ENCODE results near the gene SMAD5. TPM values are rescaled to one million over a fixed set of nuclear protein-coding genes. Genes with fewer than 3 reads are reported as not detected.

SMAD5 gene
- total and polyA plus RNA-seq, 2 of the 4 experiments (the other 2 are of a cell fraction): 37.4 to 101 TPM

- no peak overlapping the region for H3K27ac ChIP-seq (ENCODE audit: insufficient read depth, low read length)
- no CpG with 5 or more reads among the region's 2 CpGs for WGBS, 2 experiments (ENCODE audit: extremely low coverage in 2 of 2, insufficient read length in 1 of 2)
- H3K9me3 ChIP-seq (ENCODE audit: control insufficient read depth, insufficient read depth, low read length): no peaks in the 10 kb centered on the region
- no peak overlapping the region for H3K14ac ChIP-seq (replicated peaks; ENCODE audit: low read depth, low read length)
- H3K4ac ChIP-seq (ENCODE audit: low read depth, low read length): no peak overlapping the region
- H3K4me2 ChIP-seq (ENCODE audit: low read depth, low read length): no peak overlapping the region
- H4K91ac ChIP-seq (ENCODE audit: insufficient read depth, low read depth, low read length): no peak overlapping the region
- no peak overlapping the region for H3K23ac ChIP-seq (ENCODE audit: low read depth, low read length)
- H4K20me1 ChIP-seq (ENCODE audit: insufficient read depth, low read length): peaks cover 60% of the 10 kb centered on the region
- no peak overlapping the region for H2AK9ac ChIP-seq (replicated peaks; ENCODE audit: low read depth, low read length, poor library complexity)
- H2BK20ac ChIP-seq (ENCODE audit: low read depth, low read length): no peak overlapping the region
- TF ChIP-seq RAD21 (IDR thresholded peaks at IDR 0.05; ENCODE audit: low read length) (no peak), SMC3 (IDR thresholded peaks at IDR 0.05; ENCODE audit: low read depth, low read length) (no peak), RCOR1 (IDR thresholded peaks at IDR 0.05; ENCODE audit: insufficient replicate concordance, low read length) (no peak), MAFK (IDR thresholded peaks at IDR 0.05; ENCODE audit: low read depth, low read length) (no peak), CHD1 (IDR thresholded peaks at IDR 0.05; ENCODE audit: low read depth, low read length) (no peak), RFX5 (IDR thresholded peaks at IDR 0.05; ENCODE audit: low read depth, low read length) (no peak), USF2 (IDR thresholded peaks at IDR 0.05; ENCODE audit: low read depth, low read length) (no peak), POLR2A (IDR thresholded peaks at IDR 0.05; ENCODE audit: low read depth, low read length) (no peak), ELK1 (IDR thresholded peaks at IDR 0.05; ENCODE audit: borderline replicate concordance, low read depth, low read length) (no peak), CEBPB (IDR thresholded peaks at IDR 0.05; ENCODE audit: low read depth, low read length) (no peak), FOS (IDR thresholded peaks at IDR 0.05; ENCODE audit: low read depth, low read length) (no peak), MAZ (IDR thresholded peaks at IDR 0.05; ENCODE audit: borderline replicate concordance, low read depth, low read length) (no peak), BHLHE40 (IDR thresholded peaks at IDR 0.05; ENCODE audit: low read depth, low read length) (no peak)
- TF ChIP-seq, protein P1, sequence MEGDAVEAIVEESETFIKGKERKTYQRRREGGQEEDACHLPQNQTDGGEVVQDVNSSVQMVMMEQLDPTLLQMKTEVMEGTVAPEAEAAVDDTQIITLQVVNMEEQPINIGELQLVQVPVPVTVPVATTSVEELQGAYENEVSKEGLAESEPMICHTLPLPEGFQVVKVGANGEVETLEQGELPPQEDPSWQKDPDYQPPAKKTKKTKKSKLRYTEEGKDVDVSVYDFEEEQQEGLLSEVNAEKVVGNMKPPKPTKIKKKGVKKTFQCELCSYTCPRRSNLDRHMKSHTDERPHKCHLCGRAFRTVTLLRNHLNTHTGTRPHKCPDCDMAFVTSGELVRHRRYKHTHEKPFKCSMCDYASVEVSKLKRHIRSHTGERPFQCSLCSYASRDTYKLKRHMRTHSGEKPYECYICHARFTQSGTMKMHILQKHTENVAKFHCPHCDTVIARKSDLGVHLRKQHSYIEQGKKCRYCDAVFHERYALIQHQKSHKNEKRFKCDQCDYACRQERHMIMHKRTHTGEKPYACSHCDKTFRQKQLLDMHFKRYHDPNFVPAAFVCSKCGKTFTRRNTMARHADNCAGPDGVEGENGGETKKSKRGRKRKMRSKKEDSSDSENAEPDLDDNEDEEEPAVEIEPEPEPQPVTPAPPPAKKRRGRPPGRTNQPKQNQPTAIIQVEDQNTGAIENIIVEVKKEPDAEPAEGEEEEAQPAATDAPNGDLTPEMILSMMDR (conservative IDR thresholded peaks at IDR 0.05; ENCODE audit: low read depth, low read length): no peak
- H3K4me3 ChIP-seq (ENCODE audit: insufficient read depth, low read depth, low read length): no peak overlapping the region
- no peak overlapping the region for H3K9ac ChIP-seq (ENCODE audit: low read depth, low read length)
- no peak overlapping the region for H2BK5ac ChIP-seq (ENCODE audit: low read depth, low read length, poor library complexity, severe bottlenecking)
- no peak overlapping the region for H2AFZ ChIP-seq (replicated peaks; ENCODE audit: low read length, poor library complexity)
- BruUV-seq (replicated peaks): no TSS peak
- H3K36me3 ChIP-seq (ENCODE audit: control insufficient read depth, insufficient read depth, low read length): no peaks in the 10 kb centered on the region
- no peak overlapping the region for H4K8ac ChIP-seq (ENCODE audit: low read depth in 2 of 2, low read length in 2 of 2)
- in situ Hi-C loops (cut with MboI; ENCODE audit: low sequenced_read_pairs) (no loop called here), intact Hi-C loops (cut with micrococcal nuclease) (no loop called here), dilution Hi-C loops (cut with HindIII; ENCODE audit: low sequenced_read_pairs, unreplicated experiment) (no loop called here)
- H2BK120ac ChIP-seq (ENCODE audit: low read depth, low read length): no peak overlapping the region
- no peak overlapping the region for H3K18ac ChIP-seq (ENCODE audit: low read depth, low read length)
- no peak overlapping the region for H2BK15ac ChIP-seq (ENCODE audit: low read depth, low read length)
- H3K79me1 ChIP-seq (ENCODE audit: low read depth in 1 of 2, low read length in 2 of 2): peaks cover 8 to 41% of the 10 kb centered on the region in 2 experiments; a peak in 2 of 4 replicates
- H3K9me1 ChIP-seq (ENCODE audit: insufficient read depth, low read length): peaks cover 7% of the 10 kb centered on the region
- no peak overlapping the region for H2AK5ac ChIP-seq (ENCODE audit: low read depth, low read length)
- CTCF ChIA-PET: interaction anchor here (0.5 to 1.0 kb wide), 2 partner anchors 20 to 38 kb away, joined by 3 to 4 read pairs; no protein-coding TSS in a partner anchor
- no peaks in the 10 kb centered on the region for H3K27me3 ChIP-seq (ENCODE audit: control insufficient read depth, insufficient read depth, low read length)
- POLR2A ChIA-PET (ENCODE audit: unreplicated experiment): no interaction called here
- DNase-seq (no peak), ATAC-seq (ENCODE audit: low read depth) (no peak)
- no peak overlapping the region for H3K56ac ChIP-seq (ENCODE audit: extremely low read depth, insufficient read depth, low read length)
- peaks cover 13% of the 10 kb centered on the region for H3K4me1 ChIP-seq (ENCODE audit: control insufficient read depth, insufficient read depth, low read length)
- H4K5ac ChIP-seq (ENCODE audit: low read depth, low read length): no peak overlapping the region
Measured at GRCh38 chr5:136145030-136145429, 12.4 kb downstream of the SMAD5 start.
